SU-DHL-6 (cell line): ENCODE data around the gene ITGAE.

Source experiments
- EZH2phosphoT487 ChIP-seq: fragments of 200-600 bp; sonication (generic), shearing (Covaris generic); conservative IDR thresholded peaks from 2 replicates; pipeline ENCODE4 v1.6.1; 2018; ENCODE audit warnings: mild to moderate bottlenecking, antibody characterized with exemption, low read length, moderate library complexity, mixed read lengths
- TF ChIP-seq, protein P1 (sequence below): fragments of 200-600 bp; sonication (generic); IDR thresholded peaks from one replicate; pipeline ENCODE4 v1.5.1; 2017; ENCODE audit warnings: antibody characterized with exemption, mild to moderate bottlenecking, low read length, moderate library complexity; ENCODE audit not compliant: insufficient read depth, poor library complexity, severe bottlenecking

GRCh38 chr17:3808701-3809100 lies 7.7 kb upstream of the ITGAE start:
- TF ChIP-seq, protein P1, sequence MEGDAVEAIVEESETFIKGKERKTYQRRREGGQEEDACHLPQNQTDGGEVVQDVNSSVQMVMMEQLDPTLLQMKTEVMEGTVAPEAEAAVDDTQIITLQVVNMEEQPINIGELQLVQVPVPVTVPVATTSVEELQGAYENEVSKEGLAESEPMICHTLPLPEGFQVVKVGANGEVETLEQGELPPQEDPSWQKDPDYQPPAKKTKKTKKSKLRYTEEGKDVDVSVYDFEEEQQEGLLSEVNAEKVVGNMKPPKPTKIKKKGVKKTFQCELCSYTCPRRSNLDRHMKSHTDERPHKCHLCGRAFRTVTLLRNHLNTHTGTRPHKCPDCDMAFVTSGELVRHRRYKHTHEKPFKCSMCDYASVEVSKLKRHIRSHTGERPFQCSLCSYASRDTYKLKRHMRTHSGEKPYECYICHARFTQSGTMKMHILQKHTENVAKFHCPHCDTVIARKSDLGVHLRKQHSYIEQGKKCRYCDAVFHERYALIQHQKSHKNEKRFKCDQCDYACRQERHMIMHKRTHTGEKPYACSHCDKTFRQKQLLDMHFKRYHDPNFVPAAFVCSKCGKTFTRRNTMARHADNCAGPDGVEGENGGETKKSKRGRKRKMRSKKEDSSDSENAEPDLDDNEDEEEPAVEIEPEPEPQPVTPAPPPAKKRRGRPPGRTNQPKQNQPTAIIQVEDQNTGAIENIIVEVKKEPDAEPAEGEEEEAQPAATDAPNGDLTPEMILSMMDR = no peak
- no peak for TF ChIP-seq EZH2phosphoT487
